ENCODE results near the gene CRY2. TPM values are rescaled to one million over a fixed set of nuclear protein-coding genes. Genes with fewer than 3 reads are reported as not detected.

CRY2 gene
- total RNA-seq, 6 experiments from 2014 or later, result 19.6 to 104 (median 31.5) TPM

- H3K4me3 ChIP-seq, result no peak overlapping the region
- no peaks in the 10 kb centered on the region for H3K9me3 ChIP-seq
- peaks cover 0 to 11% (median 0%) of the 10 kb centered on the region in 4 donors for H3K4me1 ChIP-seq
- WGBS (ENCODE audit: insufficient coverage, low coverage, low lambda C conversion rate, missing lambda C conversion rate), result 85% methylated on average over 3 of the region's 3 CpGs
- intact Hi-C loops (cut with DNase I), result no loop called here
- ATAC-seq (no peak), DNase-seq (no peak)
- TF ChIP-seq POLR2A (IDR thresholded peaks at IDR 0.05) (no peak), CTCF (IDR thresholded peaks at IDR 0.05) (no peak)
- no peaks in the 10 kb centered on the region for H3K27me3 ChIP-seq
- H3K27ac ChIP-seq, result no peak overlapping the region
- H3K36me3 ChIP-seq, result no peaks in the 10 kb centered on the region
These were observed 78.3 kb downstream of the CRY2 start for GRCh38 chr11:45925550-45925949.

- H3K27me3 ChIP-seq, result no peaks in the 10 kb centered on the region
- H3K27ac ChIP-seq, result no peak overlapping the region
- peaks cover 0 to 11% (median 0%) of the 10 kb centered on the region in 4 donors for H3K4me1 ChIP-seq
- no peak overlapping the region for H3K4me3 ChIP-seq
- ATAC-seq (no peak), DNase-seq (peak in 1 of 3 donors; percentile 40)
- intact Hi-C loops (cut with DNase I), result no loop called here
- TF ChIP-seq CTCF (IDR thresholded peaks at IDR 0.05) (no peak), POLR2A (IDR thresholded peaks at IDR 0.05) (no peak)
- 100% methylated on average over 1 of the region's 12 CpGs for WGBS (ENCODE audit: insufficient coverage, low coverage, low lambda C conversion rate, missing lambda C conversion rate)
- no peaks in the 10 kb centered on the region for H3K36me3 ChIP-seq
- H3K9me3 ChIP-seq, result no peaks in the 10 kb centered on the region
These were observed 78.7 kb downstream of the CRY2 start for GRCh38 chr11:45926001-45926401.

GRCh38 chr11:45926536-45927331 lies 79.5 kb downstream of the CRY2 start:
- H3K4me3 ChIP-seq, result no peak overlapping the region
- no peaks in the 10 kb centered on the region for H3K27me3 ChIP-seq
- H3K9me3 ChIP-seq, result no peaks in the 10 kb centered on the region
- H3K27ac ChIP-seq, result no peak overlapping the region
- WGBS (ENCODE audit: insufficient coverage, low coverage, low lambda C conversion rate, missing lambda C conversion rate), result 86% methylated on average over 4 of the region's 12 CpGs
- no peak for TF ChIP-seq CTCF (IDR thresholded peaks at IDR 0.05)
- TF ChIP-seq POLR2A (IDR thresholded peaks at IDR 0.05), result no peak
- intact Hi-C loops (cut with DNase I), result no loop called here
- no peaks in the 10 kb centered on the region for H3K36me3 ChIP-seq
- DNase-seq (peak in 1 of 3 donors; percentile 39), ATAC-seq (no peak)
- H3K4me1 ChIP-seq, result peaks cover 0 to 11% (median 0%) of the 10 kb centered on the region in 4 donors

- Histone ChIP-seq H3K9me3 (no peaks in the 10 kb centered on the region), H3K4me1 (peaks cover 0 to 7% (median 0%) of the 10 kb centered on the region in 4 donors), H3K36me3 (no peaks in the 10 kb centered on the region), H3K4me3 (no peak overlapping the region), H3K27ac (no peak overlapping the region), H3K27me3 (no peaks in the 10 kb centered on the region)
- TF ChIP-seq POLR2A (IDR thresholded peaks at IDR 0.05), result no peak
- no peak for TF ChIP-seq CTCF (IDR thresholded peaks at IDR 0.05)
- WGBS (ENCODE audit: insufficient coverage, low coverage, low lambda C conversion rate, missing lambda C conversion rate), result 71% methylated on average over 6 of the region's 15 CpGs
- DNase-seq (no peak), ATAC-seq (no peak)
- intact Hi-C loops (cut with DNase I), result no loop called here
These were observed 80.0 kb downstream of the CRY2 start for GRCh38 chr11:45927332-45927683.
